Erythroblast (primary cell): ENCODE data around the gene LPAR3.

Source experiments
- GATA1 ChIP-seq: IDR thresholded peaks from 2 replicates; pipeline ENCODE4 v1.6.1; 2011; ENCODE audit warnings: low read depth, mild to moderate bottlenecking, control low read depth, low read length, moderate library complexity
- POLR2A ChIP-seq: IDR thresholded peaks from 2 replicates; pipeline ENCODE4 v1.6.1; 2011; ENCODE audit warnings: mild to moderate bottlenecking, low read length

DNA sequence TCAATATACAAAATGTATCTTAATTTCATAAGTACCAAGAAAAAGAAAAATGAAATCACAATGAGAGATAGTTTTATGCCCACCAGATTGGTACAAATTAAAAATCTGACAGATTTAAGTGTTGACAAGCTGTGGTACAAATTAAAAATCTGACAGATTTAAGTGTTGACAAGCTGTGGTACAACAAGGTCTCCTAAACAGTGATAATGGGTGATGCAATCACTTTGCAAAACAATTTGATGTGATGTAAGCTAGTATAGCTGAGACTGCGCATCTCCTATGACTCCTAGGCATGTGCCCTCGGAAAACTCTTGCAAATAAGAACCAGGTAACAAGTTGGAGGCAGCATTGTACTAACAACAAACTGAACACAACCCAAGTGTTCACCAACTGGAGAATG, 100.6 kb downstream of the LPAR3 start:
- TF ChIP-seq POLR2A (no peak), GATA1 (no peak)
